Ovary (tissue), 9 donors: ENCODE measurements around the gene RBBP8. TPM values are rescaled to one million over a fixed set of nuclear protein-coding genes. Genes with fewer than 3 reads are reported as not detected.

Experiments used
- DNase-seq, 5 donors: peaks; one replicate each; pipeline ENCODE4 v3.0.0-alpha.2; 2019 to 2020
- H3K27ac ChIP-seq, 2 donors: fragments of 200-600 bp; one replicate each; pipeline versions ENCODE4 v1.5.1 to v1.8.0; 2019 to 2022
- H3K27me3 ChIP-seq: fragments of 200-600 bp; one replicate; pipeline ENCODE4 v1.8.0; 2022
- H3K36me3 ChIP-seq: fragments of 200-600 bp; sonication (generic); one replicate; pipeline ENCODE4 v1.5.1; 2019
- H3K4me1 ChIP-seq: one replicate; pipeline ENCODE4 v1.8.1; 2013; ENCODE audit warnings: mild to moderate bottlenecking, moderate library complexity; ENCODE audit not compliant: insufficient read depth
- H3K4me3 ChIP-seq: fragments of 200-600 bp; sonication (generic); one replicate; pipeline ENCODE4 v1.5.1; 2017
- H3K9me3 ChIP-seq, 2 donors: fragments of 200-600 bp in 1 of 2; sonication (generic) in 1 of 2; one replicate each; pipeline versions ENCODE4 v1.5.1 to v1.8.1; 2013 to 2019; ENCODE audit warnings: mild to moderate bottlenecking in 1 of 2, moderate library complexity in 1 of 2
- CTCF ChIP-seq, 3 donors: fragments of 450-650 bp in 2 of 3; fragments of 200-600 bp in 1 of 3; IDR thresholded peaks; one replicate each; pipeline versions ENCODE4 v1.5.1 to v1.8.0; 2016 to 2022; ENCODE audit warnings: antibody characterized with exemption in 3 of 3, mild to moderate bottlenecking in 1 of 3
- EP300 ChIP-seq: sonication (generic); formaldehyde crosslinking; IDR thresholded peaks from one replicate; pipeline ENCODE4 v1.6.1; 2017; ENCODE audit warnings: antibody characterized with exemption
- POLR2A ChIP-seq: fragments of 450-650 bp; IDR thresholded peaks from one replicate; pipeline ENCODE4 v1.6.1; 2017; ENCODE audit warnings: antibody characterized with exemption, mild to moderate bottlenecking, moderate library complexity
- WGBS, 3 donors: extraction: QIAGEN DNeasy Blood & Tissue Kit in 1 of 3; methylation state at CpG; one replicate each; pipeline versions ENCODE4 v1.1.5 to v1.1.7; 2013 to 2017; 5-methylcytosine and 5-hydroxymethylcytosine counted together
- intact Hi-C, 4 donors: fragments of 100-400 bp; cut with DNase I; formaldehyde crosslinking; loops; one replicate each; pipeline versions ENCODE4 v1.11.0 to v1.15.1; 2022 to 2023
- polyA plus RNA-seq, 2 donors: library from polyadenylated mRNA; stranded (reverse); fragments of 200-250 nt in 1 of 2; fragments of 350-450 nt in 1 of 2; fragmentation: Illumina TruSeq in 1 of 2; extraction: RNeasy Lipid Tissue Mini Kit (QIAGEN cat#74804) in 1 of 2; gene quantifications; one replicate each; pipeline ENCODE4 v1.2.3, GENCODE V29; 2013 to 2014
- total RNA-seq, 7 donors: library from RNA; depleted of rRNA in 2 of 7; stranded (reverse); fragments of >200 nt in 2 of 7; fragmentation: NEBNext Ultra II Directional in 3 of 7; extraction: Animal tissue kit (Norgen Biotek cat#: 25700) in 3 of 7; gene quantifications; one replicate each; pipeline versions ENCODE4 v1.1.0 to v1.2.4, GENCODE V29; 2016 to 2023
- donor health status: DM: no; HTN: no; CAD: no; lungs with moderate emphysema.
- donor health status: DM: no; HTN: no; CAD: no.
- donor health status: Bipolar disorder and iron deficiency.
- donor health status: DM: yes; HTN: yes; CAD: no.
- donor health status: DM: no; HTN: no; CAD: no.
- donor health status: DM: yes; HTN: yes; CAD: no.

The RBBP8 gene
- total and polyA plus RNA-seq, 9 donors, result 7.3 to 59.4 (median 13.6) TPM

GRCh38 chr18:22939649-22940048 is 6.5 kb downstream of the RBBP8 start:
- H3K36me3 ChIP-seq, result no peaks in the 10 kb centered on the region
- no peak overlapping the region for H3K4me3 ChIP-seq
- intact Hi-C loops, result no loop called here
- H3K4me1 ChIP-seq, result no peaks in the 10 kb centered on the region
- no peak for DNase-seq
- no peak overlapping the region for H3K27ac ChIP-seq
- TF ChIP-seq EP300 (no peak), CTCF (IDR thresholded peaks at IDR 0.05) (no peak), POLR2A (no peak)
- H3K9me3 ChIP-seq, result no peaks in the 10 kb centered on the region
- H3K27me3 ChIP-seq, result no peaks in the 10 kb centered on the region

- H3K9me3 ChIP-seq, result no peaks in the 10 kb centered on the region
- intact Hi-C loops, result no loop called here
- no peak overlapping the region for H3K4me3 ChIP-seq
- no peak overlapping the region for H3K27ac ChIP-seq
- WGBS, 3 donors, result 76 to 83% (median 81%) methylated on average over 2 of the region's 2 CpGs
- no peak for DNase-seq
- H3K4me1 ChIP-seq, result no peaks in the 10 kb centered on the region
- no peaks in the 10 kb centered on the region for H3K27me3 ChIP-seq
- no peaks in the 10 kb centered on the region for H3K36me3 ChIP-seq
- TF ChIP-seq CTCF (IDR thresholded peaks at IDR 0.05) (no peak), POLR2A (no peak), EP300 (no peak)
Measured at GRCh38 chr18:22943847-22944246, 10.7 kb downstream of the RBBP8 start.

DNA sequence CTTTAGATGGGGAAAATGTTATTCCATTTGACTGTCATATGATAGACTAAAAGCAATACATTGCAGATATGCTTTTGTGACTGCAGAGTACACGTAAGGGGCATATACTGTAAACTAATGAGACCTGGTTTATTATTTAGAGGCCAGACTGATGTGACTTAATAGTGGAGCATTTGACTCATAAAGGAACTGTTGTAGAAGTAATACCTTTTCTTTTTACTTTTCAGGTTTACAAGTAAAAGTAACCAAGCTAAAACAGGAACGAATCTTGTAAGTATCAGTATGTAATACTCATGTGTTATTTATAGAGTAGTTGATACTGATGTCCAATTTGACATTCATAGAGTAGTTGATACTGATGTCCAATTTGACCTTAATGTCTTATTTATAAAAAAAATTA is 13.1 kb downstream of the RBBP8 start:
- H3K4me1 ChIP-seq, result no peaks in the 10 kb centered on the region
- no peak overlapping the region for H3K4me3 ChIP-seq
- no peaks in the 10 kb centered on the region for H3K27me3 ChIP-seq
- intact Hi-C loops, result no loop called here
- DNase-seq, result no peak
- 92 to 95% (median 94%) methylated on average over 2 of the region's 2 CpGs for WGBS, 3 donors
- H3K36me3 ChIP-seq, result no peaks in the 10 kb centered on the region
- H3K9me3 ChIP-seq, result no peaks in the 10 kb centered on the region
- H3K27ac ChIP-seq, result no peak overlapping the region
- TF ChIP-seq EP300 (no peak), CTCF (IDR thresholded peaks at IDR 0.05) (no peak), POLR2A (no peak)

- no peaks in the 10 kb centered on the region for H3K36me3 ChIP-seq
- intact Hi-C loops, result no loop called here
- no peak for TF ChIP-seq POLR2A
- no peak overlapping the region for H3K27ac ChIP-seq
- no peaks in the 10 kb centered on the region for H3K27me3 ChIP-seq
- no peaks in the 10 kb centered on the region for H3K4me1 ChIP-seq
- no peaks in the 10 kb centered on the region for H3K9me3 ChIP-seq
- WGBS, 3 donors, result 38 to 61% (median 56%) methylated on average over 2 of the region's 2 CpGs
- H3K4me3 ChIP-seq, result no peak overlapping the region
- no peak for DNase-seq
Measured at GRCh38 chr18:22946846-22947245, 13.7 kb downstream of the RBBP8 start.

- Histone ChIP-seq H3K27ac (no peak overlapping the region), H3K27me3 (no peaks in the 10 kb centered on the region), H3K4me1 (no peaks in the 10 kb centered on the region), H3K9me3 (no peaks in the 10 kb centered on the region), H3K36me3 (no peaks in the 10 kb centered on the region), H3K4me3 (no peak overlapping the region)
- TF ChIP-seq EP300 (no peak), POLR2A (no peak), CTCF (IDR thresholded peaks at IDR 0.05) (no peak)
- WGBS, 3 donors, result 92 to 100% (median 98%) methylated on average over 1 of the region's 1 CpG
- intact Hi-C loops, result no loop called here
- no peak for DNase-seq
Measured at GRCh38 chr18:22951823-22952222, 18.7 kb downstream of the RBBP8 start.
